ENCODE measurements around the gene REG1B. TPM values are rescaled to one million over a fixed set of nuclear protein-coding genes. Genes with fewer than 3 reads are reported as not detected.

The REG1B gene
- total RNA-seq, 1 donor from 2014 or later, result not detected

- DNase-seq (ENCODE audit: low read depth), result no peak
- Histone ChIP-seq H3K4me2 (ENCODE audit: low read length) (no peak overlapping the region), H3K27me3 (ENCODE audit: insufficient read depth, low read length) (no peaks in the 10 kb centered on the region), H4K20me1 (ENCODE audit: insufficient read depth, low read length) (no peaks in the 10 kb centered on the region), H3K9ac (ENCODE audit: low read length) (no peak overlapping the region), H3K4me3 (ENCODE audit: insufficient read depth, low read depth, low read length) (no peak overlapping the region), H2AFZ (ENCODE audit: low read depth, low read length) (no peak overlapping the region), H3K27ac (ENCODE audit: low read depth, low read length) (no peak overlapping the region), H3K79me2 (ENCODE audit: insufficient read depth, low read length) (no peaks in the 10 kb centered on the region), H3K4me1 (ENCODE audit: insufficient read depth, low read length) (no peaks in the 10 kb centered on the region), H3K9me3 (ENCODE audit: insufficient read depth, low read depth, low read length) (no peaks in the 10 kb centered on the region), H3K36me3 (ENCODE audit: insufficient read depth, low read length) (no peaks in the 10 kb centered on the region)
- Mint-ChIP-seq H3K36me3 (ENCODE audit: low read depth, unreplicated experiment) (no peaks in the 10 kb centered on the region), H3K27ac (ENCODE audit: unreplicated experiment) (no peak overlapping the region), H3K4me3 (ENCODE audit: unreplicated experiment) (no peak overlapping the region), H3K9me3 (ENCODE audit: unreplicated experiment) (peaks cover 5% of the 10 kb centered on the region), H3K27me3 (ENCODE audit: low read depth, unreplicated experiment) (peaks cover 5% of the 10 kb centered on the region), H3K4me1 (ENCODE audit: low read depth, unreplicated experiment) (no peaks in the 10 kb centered on the region)
- no peak for FAIRE-seq
- TF ChIP-seq EZH2 (IDR thresholded peaks at IDR 0.05; ENCODE audit: insufficient read depth, low read length), result no peak
- TF ChIP-seq, protein P1, sequence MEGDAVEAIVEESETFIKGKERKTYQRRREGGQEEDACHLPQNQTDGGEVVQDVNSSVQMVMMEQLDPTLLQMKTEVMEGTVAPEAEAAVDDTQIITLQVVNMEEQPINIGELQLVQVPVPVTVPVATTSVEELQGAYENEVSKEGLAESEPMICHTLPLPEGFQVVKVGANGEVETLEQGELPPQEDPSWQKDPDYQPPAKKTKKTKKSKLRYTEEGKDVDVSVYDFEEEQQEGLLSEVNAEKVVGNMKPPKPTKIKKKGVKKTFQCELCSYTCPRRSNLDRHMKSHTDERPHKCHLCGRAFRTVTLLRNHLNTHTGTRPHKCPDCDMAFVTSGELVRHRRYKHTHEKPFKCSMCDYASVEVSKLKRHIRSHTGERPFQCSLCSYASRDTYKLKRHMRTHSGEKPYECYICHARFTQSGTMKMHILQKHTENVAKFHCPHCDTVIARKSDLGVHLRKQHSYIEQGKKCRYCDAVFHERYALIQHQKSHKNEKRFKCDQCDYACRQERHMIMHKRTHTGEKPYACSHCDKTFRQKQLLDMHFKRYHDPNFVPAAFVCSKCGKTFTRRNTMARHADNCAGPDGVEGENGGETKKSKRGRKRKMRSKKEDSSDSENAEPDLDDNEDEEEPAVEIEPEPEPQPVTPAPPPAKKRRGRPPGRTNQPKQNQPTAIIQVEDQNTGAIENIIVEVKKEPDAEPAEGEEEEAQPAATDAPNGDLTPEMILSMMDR (IDR thresholded peaks at IDR 0.05; ENCODE audit: insufficient read depth, low read depth, low read length), result no peak
These were observed 10.1 kb upstream of the REG1B start for GRCh38 chr2:79097843-79098242.

DNA sequence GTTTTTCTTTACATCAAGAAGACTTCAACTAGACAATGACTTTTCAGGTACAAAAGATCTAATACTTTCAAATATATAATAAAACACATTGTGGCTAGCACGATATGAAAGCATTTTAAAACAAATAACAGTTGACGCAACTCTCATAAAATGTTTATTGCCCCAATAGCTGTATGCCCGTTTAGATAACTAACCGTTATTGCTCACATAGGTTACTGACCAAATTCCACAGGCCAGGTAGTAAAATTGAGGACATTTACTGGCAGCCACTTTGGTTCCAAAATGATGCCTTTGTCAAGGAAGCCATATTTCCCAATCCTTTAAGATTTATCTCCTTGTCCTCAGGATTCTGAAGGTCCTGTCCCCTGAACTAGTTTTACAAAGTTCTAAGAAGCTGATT lies 2.9 kb upstream of the REG1B start:
- H3K36me3 Mint-ChIP-seq (ENCODE audit: low read depth, unreplicated experiment), result no peaks in the 10 kb centered on the region
- H3K4me3 ChIP-seq (ENCODE audit: insufficient read depth, low read depth, low read length), result no peak overlapping the region
- no peaks in the 10 kb centered on the region for H3K27me3 ChIP-seq (ENCODE audit: insufficient read depth, low read length)
- peaks cover 2% of the 10 kb centered on the region for H3K9me3 Mint-ChIP-seq (ENCODE audit: unreplicated experiment)
- peaks cover 7% of the 10 kb centered on the region for H3K27me3 Mint-ChIP-seq (ENCODE audit: low read depth, unreplicated experiment)
- no peak overlapping the region for H3K9ac ChIP-seq (ENCODE audit: low read length)
- TF ChIP-seq EZH2 (IDR thresholded peaks at IDR 0.05; ENCODE audit: insufficient read depth, low read length), result no peak
- TF ChIP-seq, protein P1 (IDR thresholded peaks at IDR 0.05; ENCODE audit: insufficient read depth, low read depth, low read length), result no peak
- no peaks in the 10 kb centered on the region for H3K79me2 ChIP-seq (ENCODE audit: insufficient read depth, low read length)
- H3K4me2 ChIP-seq (ENCODE audit: low read length), result no peak overlapping the region
- no peak overlapping the region for H3K27ac ChIP-seq (ENCODE audit: low read depth, low read length)
- H3K4me1 ChIP-seq (ENCODE audit: insufficient read depth, low read length), result no peaks in the 10 kb centered on the region
- H3K9me3 ChIP-seq (ENCODE audit: insufficient read depth, low read depth, low read length), result peaks cover 3% of the 10 kb centered on the region
- FAIRE-seq (no peak), DNase-seq (ENCODE audit: low read depth) (no peak)
- no peak overlapping the region for H3K4me3 Mint-ChIP-seq (ENCODE audit: unreplicated experiment)
- H3K36me3 ChIP-seq (ENCODE audit: insufficient read depth, low read length), result no peaks in the 10 kb centered on the region
- no peaks in the 10 kb centered on the region for H4K20me1 ChIP-seq (ENCODE audit: insufficient read depth, low read length)
- H3K4me1 Mint-ChIP-seq (ENCODE audit: low read depth, unreplicated experiment), result no peaks in the 10 kb centered on the region
- no peak overlapping the region for H3K27ac Mint-ChIP-seq (ENCODE audit: unreplicated experiment)
- no peak overlapping the region for H2AFZ ChIP-seq (ENCODE audit: low read depth, low read length)

DNA sequence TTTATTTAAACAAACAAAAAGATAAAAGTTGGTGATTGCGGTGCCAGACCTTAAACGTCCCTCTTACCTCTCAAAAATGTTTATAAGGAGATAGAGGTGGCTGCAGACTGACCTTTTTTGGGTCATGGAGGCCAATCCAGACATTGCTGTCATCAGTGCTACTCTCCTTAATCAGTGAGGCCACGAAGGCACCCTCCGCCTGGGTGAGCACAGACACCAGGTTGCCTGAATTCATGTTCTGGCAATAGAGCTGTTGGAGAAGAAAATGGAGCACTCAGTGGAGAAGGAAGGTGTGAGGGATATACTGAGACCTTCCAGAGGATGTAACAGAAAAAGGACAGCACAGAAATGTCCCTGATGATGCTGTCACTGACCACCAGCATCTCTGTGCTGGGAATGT lies 1.5 kb downstream of the REG1B start:
- H3K27ac ChIP-seq (ENCODE audit: low read depth, low read length), result no peak overlapping the region
- H4K20me1 ChIP-seq (ENCODE audit: insufficient read depth, low read length), result no peaks in the 10 kb centered on the region

More for the DNA sequence above, 1.5 kb downstream of the REG1B start:
- Mint-ChIP-seq H3K36me3 (ENCODE audit: low read depth, unreplicated experiment) (no peaks in the 10 kb centered on the region), H3K9me3 (ENCODE audit: unreplicated experiment) (peaks cover 2% of the 10 kb centered on the region), H3K4me1 (ENCODE audit: low read depth, unreplicated experiment) (no peaks in the 10 kb centered on the region), H3K4me3 (ENCODE audit: unreplicated experiment) (no peak overlapping the region), H3K27me3 (ENCODE audit: low read depth, unreplicated experiment) (peaks cover 7% of the 10 kb centered on the region), H3K27ac (ENCODE audit: unreplicated experiment) (no peak overlapping the region)
- Histone ChIP-seq H3K4me2 (ENCODE audit: low read length) (no peak overlapping the region), H3K79me2 (ENCODE audit: insufficient read depth, low read length) (no peaks in the 10 kb centered on the region), H3K4me1 (ENCODE audit: insufficient read depth, low read length) (no peaks in the 10 kb centered on the region), H3K27me3 (ENCODE audit: insufficient read depth, low read length) (no peaks in the 10 kb centered on the region), H3K9me3 (ENCODE audit: insufficient read depth, low read depth, low read length) (peaks cover 3% of the 10 kb centered on the region), H3K36me3 (ENCODE audit: insufficient read depth, low read length) (no peaks in the 10 kb centered on the region), H3K4me3 (ENCODE audit: insufficient read depth, low read depth, low read length) (no peak overlapping the region), H3K9ac (ENCODE audit: low read length) (no peak overlapping the region), H2AFZ (ENCODE audit: low read depth, low read length) (no peak overlapping the region)
- no peak for TF ChIP-seq EZH2 (IDR thresholded peaks at IDR 0.05; ENCODE audit: insufficient read depth, low read length)
- TF ChIP-seq, protein P1 (IDR thresholded peaks at IDR 0.05; ENCODE audit: insufficient read depth, low read depth, low read length), result no peak
- DNase-seq (ENCODE audit: low read depth) (no peak), FAIRE-seq (no peak)

Data from astrocyte (in vitro differentiated cells and primary cell).